ENCODE data around the gene EIF3L.

The EIF3L gene

GRCh38 chr22:37817705-37818408 lies 31.4 kb upstream of the EIF3L start:
- DNase-seq (ENCODE audit: low read depth) = no peak

- DNase-seq (ENCODE audit: low read depth) = no peak
Observed at GRCh38 chr22:37818409-37819104, 30.7 kb upstream of the EIF3L start.

GRCh38 chr22:37819105-37819433 lies 30.1 kb upstream of the EIF3L start:
- no peak for DNase-seq (ENCODE audit: low read depth)

GRCh38 chr22:37820350-37820749 lies 28.9 kb upstream of the EIF3L start:
- DNase-seq (ENCODE audit: low read depth) = no peak

GRCh38 chr22:37822079-37822833 lies 27.0 kb upstream of the EIF3L start:
- no peak for DNase-seq (ENCODE audit: low read depth)

GRCh38 chr22:37823134-37823985 lies 25.9 kb upstream of the EIF3L start, which contains the start of gene GALR3:
Gene GALR3, plus strand, starts transcription at chr22:37823382. Its CDS starts 25 bp downstream, at chr22:37823407.
- no peak for DNase-seq (ENCODE audit: low read depth)

- DNase-seq (ENCODE audit: low read depth) = no peak
Observed at GRCh38 chr22:37824674-37825641, 24.3 kb upstream of the EIF3L start.

GRCh38 chr22:37827056-37827455 lies 22.2 kb upstream of the EIF3L start:
- DNase-seq (ENCODE audit: low read depth) = no peak

- no peak for DNase-seq (ENCODE audit: low read depth)
Observed at GRCh38 chr22:37830093-37830842, 19.0 kb upstream of the EIF3L start.

- no peak for DNase-seq (ENCODE audit: low read depth)
Observed at GRCh38 chr22:37831472-37831871, 17.7 kb upstream of the EIF3L start.

GRCh38 chr22:37832022-37832857 lies 17.0 kb upstream of the EIF3L start:
- DNase-seq (ENCODE audit: low read depth) = no peak

- DNase-seq (ENCODE audit: low read depth) = no peak
Observed at GRCh38 chr22:37842015-37842793, 7.0 kb upstream of the EIF3L start.

GRCh38 chr22:37843741-37844089 lies 5.5 kb upstream of the EIF3L start:
- no peak for DNase-seq (ENCODE audit: low read depth)

GRCh38 chr22:37844904-37845329 lies 4.3 kb upstream of the EIF3L start:
- DNase-seq (ENCODE audit: low read depth) = no peak

GRCh38 chr22:37846433-37846832 lies 2.8 kb upstream of the EIF3L start:
- no peak for DNase-seq (ENCODE audit: low read depth)

- no peak for DNase-seq (ENCODE audit: low read depth)
Observed at GRCh38 chr22:37848587-37849088, 581 bp upstream of the EIF3L start.

GRCh38 chr22:37850801-37851200 lies 1.6 kb downstream of the EIF3L start:
- no peak for DNase-seq (ENCODE audit: low read depth)

GRCh38 chr22:37852418-37852817 lies 3.2 kb downstream of the EIF3L start:
- no peak for DNase-seq (ENCODE audit: low read depth)
